GM10248 (cell line): ENCODE results near the gene RERE.

Experiments
- CTCF ChIA-PET: fragments of 300-600 bp; sonication (Branson Sonifier 250); formaldehyde crosslinking; extraction: SDS; loops from one replicate; lab custom pipeline; 2021; ENCODE audit warnings: antibody characterized with exemption; lab: Yijun Ruan, JAX
- POLR2A ChIA-PET: fragments of 350-650 bp; sonication (Branson Sonifier 250); formaldehyde crosslinking; extraction: SDS; loops from one replicate; lab custom pipeline; 2020; ENCODE audit warnings: antibody characterized with exemption; lab: Yijun Ruan, JAX
- DNase-seq: peaks from one replicate; pipeline ENCODE4 v3.0.0; 2012; ENCODE audit errors: extremely low spot score
- TF ChIP-seq, protein P1 (sequence below): IDR thresholded peaks from 2 replicates; pipeline ENCODE4 v1.5.1; 2012; ENCODE audit warnings: mild to moderate bottlenecking, low read depth; ENCODE audit errors: extremely low read depth, missing control alignments, control extremely low read depth

The RERE gene

DNA sequence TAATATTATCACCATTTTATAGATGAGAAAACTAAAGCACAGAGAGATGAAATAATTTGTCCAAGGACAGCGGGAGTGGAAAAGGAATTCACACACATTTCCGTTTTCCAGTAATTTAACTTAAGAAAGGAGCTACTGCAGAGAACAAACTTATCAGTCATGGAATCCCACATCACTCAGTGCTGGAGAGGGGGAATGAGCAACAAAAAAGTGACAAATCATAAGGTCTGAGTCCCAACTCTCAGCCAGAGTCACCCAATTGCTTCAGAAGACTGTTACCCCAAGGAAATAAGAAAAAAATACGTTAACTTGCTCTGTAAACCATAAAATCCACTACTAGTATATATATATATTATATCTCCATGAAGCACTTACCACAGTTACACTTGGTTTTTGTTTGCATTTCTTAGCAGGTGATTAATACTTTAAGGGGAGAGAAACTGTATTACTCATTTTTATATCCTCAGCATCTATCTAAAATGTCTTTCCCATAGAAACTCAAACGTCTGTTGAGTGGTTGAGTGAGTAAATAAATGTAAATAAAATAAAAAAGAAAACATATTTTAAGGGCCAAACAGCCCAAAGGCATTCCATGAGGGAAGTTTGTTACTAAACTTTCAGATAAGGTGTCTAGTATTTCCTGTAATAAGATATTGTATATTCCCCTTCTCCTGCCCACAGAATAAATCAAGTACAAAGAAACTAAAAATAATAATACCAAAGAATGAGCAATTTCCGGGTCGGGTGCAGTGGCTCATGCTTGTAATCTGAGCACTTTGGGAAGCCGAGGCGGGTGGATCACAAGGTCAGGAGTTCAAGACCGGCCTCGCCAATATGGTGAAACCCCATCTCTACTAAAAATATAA, 422.8 kb downstream of the RERE start:
- ChIA-PET CTCF (interaction anchor here (1.0 kb wide), 2 partner anchors 8 to 454 kb away, joined by 3 to 4 read pairs; no protein-coding TSS in a partner anchor), POLR2A (no interaction called here)
- DNase-seq, result no peak
- TF ChIP-seq, protein P1, sequence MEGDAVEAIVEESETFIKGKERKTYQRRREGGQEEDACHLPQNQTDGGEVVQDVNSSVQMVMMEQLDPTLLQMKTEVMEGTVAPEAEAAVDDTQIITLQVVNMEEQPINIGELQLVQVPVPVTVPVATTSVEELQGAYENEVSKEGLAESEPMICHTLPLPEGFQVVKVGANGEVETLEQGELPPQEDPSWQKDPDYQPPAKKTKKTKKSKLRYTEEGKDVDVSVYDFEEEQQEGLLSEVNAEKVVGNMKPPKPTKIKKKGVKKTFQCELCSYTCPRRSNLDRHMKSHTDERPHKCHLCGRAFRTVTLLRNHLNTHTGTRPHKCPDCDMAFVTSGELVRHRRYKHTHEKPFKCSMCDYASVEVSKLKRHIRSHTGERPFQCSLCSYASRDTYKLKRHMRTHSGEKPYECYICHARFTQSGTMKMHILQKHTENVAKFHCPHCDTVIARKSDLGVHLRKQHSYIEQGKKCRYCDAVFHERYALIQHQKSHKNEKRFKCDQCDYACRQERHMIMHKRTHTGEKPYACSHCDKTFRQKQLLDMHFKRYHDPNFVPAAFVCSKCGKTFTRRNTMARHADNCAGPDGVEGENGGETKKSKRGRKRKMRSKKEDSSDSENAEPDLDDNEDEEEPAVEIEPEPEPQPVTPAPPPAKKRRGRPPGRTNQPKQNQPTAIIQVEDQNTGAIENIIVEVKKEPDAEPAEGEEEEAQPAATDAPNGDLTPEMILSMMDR, result no peak

DNA sequence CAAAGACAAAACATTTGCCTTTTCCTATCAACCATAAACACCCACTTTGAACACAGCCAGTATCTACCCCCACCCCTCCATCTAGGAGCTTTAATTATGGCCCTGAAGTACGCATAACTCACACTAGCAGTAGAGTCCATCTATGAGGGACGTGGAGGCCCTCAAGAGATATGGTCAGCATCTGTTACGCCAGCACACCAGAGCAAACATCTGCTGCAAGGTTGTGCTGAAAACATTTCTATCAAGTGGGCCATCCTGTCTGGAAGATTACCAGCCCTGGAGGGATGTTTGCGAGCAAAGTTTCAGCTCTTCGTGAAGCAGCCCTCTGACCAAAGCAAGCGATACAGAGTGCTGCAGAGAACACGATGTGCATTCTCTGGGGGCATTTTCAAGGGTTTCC, 424.9 kb downstream of the RERE start:
- TF ChIP-seq, protein P1, result no peak
- CTCF ChIA-PET, result no interaction called here
- POLR2A ChIA-PET, result no interaction called here
- DNase-seq, result no peak

DNA sequence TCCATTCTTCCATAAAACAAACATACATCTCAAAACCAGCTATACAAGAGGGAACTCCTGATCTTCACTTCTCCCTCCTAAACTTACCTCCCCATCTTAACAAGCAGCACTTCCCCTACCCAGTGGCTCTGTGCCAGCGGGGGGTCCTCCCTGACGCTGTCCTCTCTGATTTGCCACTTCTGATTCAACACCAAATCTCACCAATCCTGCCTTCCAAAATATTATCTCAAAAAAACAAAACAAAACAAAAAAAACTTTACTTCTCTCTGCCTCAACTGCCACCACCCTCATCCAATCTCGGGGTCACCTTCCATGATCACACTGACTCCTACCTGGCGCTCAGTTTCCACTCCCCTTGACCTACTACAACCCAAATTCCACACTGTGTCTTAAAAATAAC, 426.7 kb downstream of the RERE start:
- ChIA-PET POLR2A (no interaction called here), CTCF (no interaction called here)
- TF ChIP-seq, protein P1, result no peak
- DNase-seq, result no peak

DNA sequence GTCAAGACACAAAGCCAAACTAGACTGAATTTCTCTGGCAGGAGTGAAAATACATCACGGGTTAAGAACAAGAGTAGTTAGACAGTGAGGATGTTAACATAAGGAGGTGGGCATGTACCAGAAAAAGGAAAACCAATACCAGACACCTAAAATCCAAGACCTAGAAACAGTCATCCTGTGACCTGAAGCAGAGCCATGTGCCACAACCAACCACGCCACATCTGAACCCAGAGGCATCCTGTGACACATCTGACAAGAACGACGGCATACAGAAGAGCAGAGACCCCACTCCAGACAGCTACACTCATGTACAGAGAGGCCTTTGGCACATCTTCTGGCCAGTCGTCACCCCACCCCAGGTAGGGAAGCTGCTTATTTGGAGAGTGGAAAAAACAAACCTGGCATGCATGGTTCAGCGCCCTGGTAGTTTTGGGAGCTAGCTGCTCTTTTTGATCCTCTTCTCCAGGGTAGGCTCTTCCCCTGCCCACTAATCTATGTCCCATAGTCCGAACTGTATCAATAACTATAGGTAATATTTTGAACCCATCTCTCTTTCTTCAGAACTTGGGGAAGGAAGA, 427.4 kb downstream of the RERE start:
- DNase-seq, result no peak
- TF ChIP-seq, protein P1, result no peak
- ChIA-PET CTCF (interaction anchor here (0.9 kb wide), 1 partner anchor 9 kb away, joined by 3 read pairs; no protein-coding TSS in a partner anchor), POLR2A (no interaction called here)

DNA sequence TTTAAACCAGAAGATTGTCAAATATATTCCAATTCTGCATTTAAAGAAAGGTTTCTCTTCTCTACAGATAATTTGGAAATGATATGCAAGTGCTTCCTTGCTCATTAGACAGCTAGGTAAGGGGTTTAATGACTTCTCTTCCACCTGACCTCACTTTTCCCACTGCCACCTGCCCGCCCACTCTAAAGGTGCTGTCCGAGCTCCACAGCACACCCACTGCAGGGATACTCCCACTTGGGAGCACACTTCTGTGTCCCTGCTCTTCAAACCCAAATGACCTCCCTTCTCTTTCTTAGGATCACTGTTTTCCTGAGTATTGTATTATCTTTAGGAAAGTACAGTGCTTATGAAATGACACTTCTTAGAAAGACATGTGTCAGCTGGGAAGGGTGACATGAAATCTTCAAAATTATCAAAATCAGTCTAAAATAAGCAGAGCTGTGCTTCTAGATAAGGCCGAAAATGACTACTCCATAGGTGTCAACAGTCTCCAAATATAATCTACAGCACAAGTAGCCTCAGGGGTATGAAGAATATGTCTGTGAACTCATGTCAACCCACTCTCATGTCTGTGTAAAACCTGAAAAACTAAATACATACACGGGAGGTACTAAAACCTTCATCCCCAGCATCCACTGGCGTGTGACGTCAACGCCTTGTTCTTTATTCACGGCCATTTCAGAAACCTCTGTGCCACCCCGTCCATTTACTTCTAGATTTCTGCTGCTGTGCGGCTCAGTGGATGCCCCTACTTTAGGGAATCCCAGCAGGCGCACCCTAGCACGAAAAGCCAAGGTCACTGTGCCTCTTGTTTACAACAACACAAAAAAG, 428.5 kb downstream of the RERE start:
- TF ChIP-seq, protein P1, result no peak
- CTCF ChIA-PET, result interaction anchor here (0.9 kb wide), 1 partner anchor 18 kb away, joined by 3 read pairs; no protein-coding TSS in a partner anchor
- no peak for DNase-seq

DNA sequence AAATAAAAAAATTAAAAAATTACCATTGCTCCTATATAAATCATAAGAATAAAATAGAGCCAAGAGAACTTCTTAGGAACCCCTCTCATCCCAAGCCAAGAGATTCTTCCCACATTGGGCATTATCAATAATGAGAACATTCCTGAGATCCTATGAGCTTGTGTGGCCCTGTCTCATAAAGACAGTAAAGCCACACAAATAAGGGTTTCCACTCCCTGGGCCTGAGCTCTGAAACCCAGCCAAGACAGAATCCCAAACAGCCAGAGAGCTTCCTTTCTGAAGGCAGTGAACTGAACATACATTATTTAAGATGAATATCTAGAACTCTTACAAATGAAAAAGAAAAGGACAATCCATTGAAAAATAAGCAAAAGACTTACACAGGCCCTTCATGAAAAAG, 431.2 kb downstream of the RERE start:
- TF ChIP-seq, protein P1, result no peak
- POLR2A ChIA-PET, result interaction anchor here (0.5 kb wide), 1 partner anchor 408 kb away, joined by 5 read pairs; no protein-coding TSS in a partner anchor
- CTCF ChIA-PET, result interaction anchor here (1.1 to 1.9 kb wide), 2 partner anchors 8 to 23 kb away, joined by 4 to 5 read pairs; no protein-coding TSS in a partner anchor
- no peak for DNase-seq

More for the DNA sequence above, 428.5 kb downstream of the RERE start:
- POLR2A ChIA-PET, result no interaction called here
